Ovary (tissue), 3 donors: ENCODE measurements around the gene GPR135.

Experiments used
- EP300 ChIP-seq: sonication (generic); formaldehyde crosslinking; IDR thresholded peaks from one replicate; pipeline ENCODE4 v1.6.1; 2017; ENCODE audit warnings: antibody characterized with exemption
- POLR2A ChIP-seq: fragments of 450-650 bp; IDR thresholded peaks from one replicate; pipeline ENCODE4 v1.6.1; 2017; ENCODE audit warnings: antibody characterized with exemption, mild to moderate bottlenecking, moderate library complexity
- TF ChIP-seq, protein P1 (sequence below), 3 donors: fragments of 450-650 bp in 2 of 3; fragments of 200-600 bp in 1 of 3; IDR thresholded peaks; one replicate each; pipeline versions ENCODE4 v1.5.1 to v1.8.0; 2016 to 2022; ENCODE audit warnings: antibody characterized with exemption in 3 of 3, mild to moderate bottlenecking in 1 of 3
- donor health status: DM: no; HTN: no; CAD: no.

DNA sequence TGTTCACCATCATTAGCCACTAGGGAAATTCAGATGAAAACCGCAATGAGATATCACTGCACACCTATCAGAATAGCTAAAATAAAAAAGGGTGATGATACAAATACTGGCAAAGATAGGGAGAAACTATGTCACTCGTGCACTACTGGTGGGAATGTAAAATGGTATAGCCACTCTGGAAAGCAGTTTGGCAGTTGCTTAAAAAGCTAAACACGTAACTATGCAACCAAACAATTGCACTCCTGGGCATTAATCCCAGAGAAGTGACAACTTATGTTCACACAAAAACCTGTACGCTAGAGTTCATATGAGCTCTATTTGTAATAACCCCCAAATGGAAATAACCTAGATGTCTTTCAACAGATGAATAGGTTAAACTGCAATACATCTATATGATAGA is 35.4 kb downstream of the GPR135 start:
- TF ChIP-seq POLR2A (no peak), EP300 (no peak)
- TF ChIP-seq, protein P1, sequence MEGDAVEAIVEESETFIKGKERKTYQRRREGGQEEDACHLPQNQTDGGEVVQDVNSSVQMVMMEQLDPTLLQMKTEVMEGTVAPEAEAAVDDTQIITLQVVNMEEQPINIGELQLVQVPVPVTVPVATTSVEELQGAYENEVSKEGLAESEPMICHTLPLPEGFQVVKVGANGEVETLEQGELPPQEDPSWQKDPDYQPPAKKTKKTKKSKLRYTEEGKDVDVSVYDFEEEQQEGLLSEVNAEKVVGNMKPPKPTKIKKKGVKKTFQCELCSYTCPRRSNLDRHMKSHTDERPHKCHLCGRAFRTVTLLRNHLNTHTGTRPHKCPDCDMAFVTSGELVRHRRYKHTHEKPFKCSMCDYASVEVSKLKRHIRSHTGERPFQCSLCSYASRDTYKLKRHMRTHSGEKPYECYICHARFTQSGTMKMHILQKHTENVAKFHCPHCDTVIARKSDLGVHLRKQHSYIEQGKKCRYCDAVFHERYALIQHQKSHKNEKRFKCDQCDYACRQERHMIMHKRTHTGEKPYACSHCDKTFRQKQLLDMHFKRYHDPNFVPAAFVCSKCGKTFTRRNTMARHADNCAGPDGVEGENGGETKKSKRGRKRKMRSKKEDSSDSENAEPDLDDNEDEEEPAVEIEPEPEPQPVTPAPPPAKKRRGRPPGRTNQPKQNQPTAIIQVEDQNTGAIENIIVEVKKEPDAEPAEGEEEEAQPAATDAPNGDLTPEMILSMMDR (IDR thresholded peaks at IDR 0.05), result no peak
